OCI-LY1 (cell line): ENCODE results near the gene RGS9.
A peak's percentile ranks its signal among the peaks of the same experiment; 100 is the strongest.

Experiments used
- H2AFZ ChIP-seq: fragments of 200-600 bp; sonication (generic), shearing (Covaris generic); 2 replicates; pipeline ENCODE4 v1.6.0; 2014; ENCODE audit warnings: antibody characterized with exemption, mild to moderate bottlenecking, low read length
- H3F3A ChIP-seq: fragments of 200-600 bp; sonication (generic), shearing (Covaris generic); 2 replicates; pipeline ENCODE4 v1.6.0; 2014; ENCODE audit warnings: mild to moderate bottlenecking, antibody characterized with exemption, low read length, moderate library complexity; ENCODE audit not compliant: insufficient read depth
- H3K27ac ChIP-seq: fragments of 200-600 bp; sonication (generic); 2 replicates; pipeline ENCODE4 v1.5.1; 2014; ENCODE audit warnings: low read length, mixed run types, mild to moderate bottlenecking, low read depth; ENCODE audit not compliant: poor library complexity, severe bottlenecking
- H3K27me3 ChIP-seq: fragments of 200-600 bp; sonication (generic); 2 replicates; pipeline ENCODE4 v1.6.0; 2014; ENCODE audit warnings: antibody characterized with exemption, mild to moderate bottlenecking, low read length, moderate library complexity; ENCODE audit not compliant: insufficient read depth
- H3K36me3 ChIP-seq: fragments of 200-600 bp; sonication (generic); 2 replicates; pipeline ENCODE4 v1.6.1; 2014; ENCODE audit warnings: mild to moderate bottlenecking, antibody characterized with exemption, low read length, moderate library complexity, mixed read lengths; ENCODE audit not compliant: insufficient read depth
- H3K4me1 ChIP-seq: fragments of 200-600 bp; sonication (generic); 2 replicates; pipeline ENCODE4 v1.5.1; 2014; ENCODE audit warnings: mild to moderate bottlenecking, low read length, moderate library complexity; ENCODE audit not compliant: insufficient read depth, severe bottlenecking
- H3K4me2 ChIP-seq: fragments of 200-600 bp; sonication (generic), shearing (Covaris generic); 2 replicates; pipeline ENCODE4 v1.6.1; 2014; ENCODE audit warnings: low read length
- H3K4me3 ChIP-seq: fragments of 200-600 bp; sonication (generic); 2 replicates; pipeline ENCODE4 v1.5.1; 2014; ENCODE audit warnings: low read length, low read depth, mild to moderate bottlenecking, mixed read lengths; ENCODE audit not compliant: poor library complexity, severe bottlenecking
- H3K79me2 ChIP-seq: fragments of 200-600 bp; shearing (Covaris generic); 2 replicates; pipeline ENCODE4 v1.6.1; 2016; ENCODE audit warnings: mixed run types, low read length, mixed read lengths; ENCODE audit not compliant: insufficient read depth
- H3K9ac ChIP-seq: fragments of 200-600 bp; sonication (generic), shearing (Covaris generic); 2 replicates; pipeline ENCODE4 v1.6.1; 2014; ENCODE audit warnings: mild to moderate bottlenecking, low read length, mixed read lengths
- H3K9me2 ChIP-seq: fragments of 200-600 bp; sonication (generic), shearing (Covaris generic); 2 replicates; pipeline ENCODE4 v1.6.1; 2014; ENCODE audit warnings: low read depth, mild to moderate bottlenecking, low read length, mixed read lengths
- H3K9me3 ChIP-seq: fragments of 200-600 bp; shearing (Covaris generic); 2 replicates; pipeline ENCODE4 v1.6.1; 2014; ENCODE audit warnings: low read length, mixed read lengths
- H4K20me1 ChIP-seq: fragments of 200-600 bp; sonication (generic), shearing (Covaris generic); 2 replicates; pipeline ENCODE4 v1.6.0; 2016; ENCODE audit warnings: mild to moderate bottlenecking, low read length; ENCODE audit not compliant: insufficient read depth
- EZH2 ChIP-seq: fragments of 200-600 bp; sonication (generic), shearing (Covaris generic); IDR thresholded peaks from 2 replicates; pipeline ENCODE4 v1.8.0; 2017; ENCODE audit warnings: borderline replicate concordance, mixed run types, mild to moderate bottlenecking, antibody characterized with exemption, low read length, moderate library complexity, mixed read lengths
- TF ChIP-seq, protein P1 (sequence below): fragments of 200-600 bp; sonication (generic), shearing (Covaris generic); IDR thresholded peaks from 2 replicates; pipeline ENCODE4 v1.5.1; 2017; ENCODE audit warnings: mild to moderate bottlenecking, antibody characterized with exemption, low read length, moderate library complexity, mixed read lengths

Gene RGS9

DNA sequence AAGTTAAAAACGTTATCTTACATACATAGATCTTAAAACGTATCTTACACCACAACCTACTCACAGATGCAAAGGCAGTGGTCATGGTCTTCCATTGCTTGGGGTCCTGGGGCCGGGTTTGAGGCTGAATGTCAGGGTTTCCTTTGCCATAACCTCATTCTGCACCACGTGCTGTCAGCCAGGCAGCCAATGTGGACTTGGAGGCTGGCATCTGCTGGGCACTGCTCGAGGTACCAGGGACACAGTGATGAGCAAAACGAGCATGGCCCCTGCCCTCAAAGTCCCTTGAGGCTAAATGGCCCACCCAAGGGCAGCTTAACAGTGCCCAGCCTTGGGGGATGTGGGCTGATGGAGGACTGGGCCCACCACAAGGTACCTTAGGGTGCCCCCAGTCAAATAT, 35.8 kb upstream of the RGS9 start:
- Histone ChIP-seq H4K20me1 (no peaks in the 10 kb centered on the region), H3K4me3 (peak overlapping the region; percentile 68), H3K36me3 (no peaks in the 10 kb centered on the region), H3K9me2 (no peaks in the 10 kb centered on the region), H2AFZ (no peak overlapping the region), H3F3A (no peaks in the 10 kb centered on the region), H3K79me2 (no peaks in the 10 kb centered on the region), H3K4me2 (peak overlapping the region; percentile 87), H3K9me3 (no peaks in the 10 kb centered on the region), H3K4me1 (peaks cover 16% of the 10 kb centered on the region), H3K27me3 (no peaks in the 10 kb centered on the region), H3K27ac (no peak overlapping the region), H3K9ac (peak overlapping the region; percentile 70; the same call in 1 of the 2 replicates)
- TF ChIP-seq, protein P1, sequence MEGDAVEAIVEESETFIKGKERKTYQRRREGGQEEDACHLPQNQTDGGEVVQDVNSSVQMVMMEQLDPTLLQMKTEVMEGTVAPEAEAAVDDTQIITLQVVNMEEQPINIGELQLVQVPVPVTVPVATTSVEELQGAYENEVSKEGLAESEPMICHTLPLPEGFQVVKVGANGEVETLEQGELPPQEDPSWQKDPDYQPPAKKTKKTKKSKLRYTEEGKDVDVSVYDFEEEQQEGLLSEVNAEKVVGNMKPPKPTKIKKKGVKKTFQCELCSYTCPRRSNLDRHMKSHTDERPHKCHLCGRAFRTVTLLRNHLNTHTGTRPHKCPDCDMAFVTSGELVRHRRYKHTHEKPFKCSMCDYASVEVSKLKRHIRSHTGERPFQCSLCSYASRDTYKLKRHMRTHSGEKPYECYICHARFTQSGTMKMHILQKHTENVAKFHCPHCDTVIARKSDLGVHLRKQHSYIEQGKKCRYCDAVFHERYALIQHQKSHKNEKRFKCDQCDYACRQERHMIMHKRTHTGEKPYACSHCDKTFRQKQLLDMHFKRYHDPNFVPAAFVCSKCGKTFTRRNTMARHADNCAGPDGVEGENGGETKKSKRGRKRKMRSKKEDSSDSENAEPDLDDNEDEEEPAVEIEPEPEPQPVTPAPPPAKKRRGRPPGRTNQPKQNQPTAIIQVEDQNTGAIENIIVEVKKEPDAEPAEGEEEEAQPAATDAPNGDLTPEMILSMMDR: no peak
- TF ChIP-seq EZH2: no peak

DNA sequence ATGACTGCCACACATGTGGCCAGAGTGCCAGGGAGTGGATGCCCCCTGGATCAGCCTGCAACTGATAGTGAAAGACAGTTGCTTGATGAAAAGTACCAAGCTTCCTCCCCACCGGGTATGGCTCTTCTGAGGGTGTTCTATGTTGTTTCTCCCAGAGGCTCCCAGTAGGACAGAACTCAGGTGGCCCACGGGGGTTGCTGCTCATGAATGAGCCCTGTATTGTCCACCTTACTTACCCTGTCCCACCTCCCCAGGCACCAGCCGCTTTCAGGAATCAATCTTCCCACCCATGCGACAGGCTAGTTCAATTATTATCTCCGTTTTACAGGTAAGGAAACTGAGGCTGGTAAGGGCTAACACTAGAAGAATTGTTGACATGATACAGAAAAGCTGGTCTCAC, 34.9 kb upstream of the RGS9 start:
- Histone ChIP-seq H3K79me2 (no peaks in the 10 kb centered on the region), H2AFZ (no peak overlapping the region), H3K27ac (no peak overlapping the region), H3K9me2 (no peaks in the 10 kb centered on the region), H3F3A (no peaks in the 10 kb centered on the region), H3K4me3 (no peak overlapping the region), H3K9ac (no peak overlapping the region), H3K27me3 (no peaks in the 10 kb centered on the region), H4K20me1 (no peaks in the 10 kb centered on the region), H3K4me2 (no peak overlapping the region), H3K36me3 (no peaks in the 10 kb centered on the region), H3K4me1 (peaks cover 16% of the 10 kb centered on the region), H3K9me3 (no peaks in the 10 kb centered on the region)
- TF ChIP-seq, protein P1: no peak
- no peak for TF ChIP-seq EZH2

DNA sequence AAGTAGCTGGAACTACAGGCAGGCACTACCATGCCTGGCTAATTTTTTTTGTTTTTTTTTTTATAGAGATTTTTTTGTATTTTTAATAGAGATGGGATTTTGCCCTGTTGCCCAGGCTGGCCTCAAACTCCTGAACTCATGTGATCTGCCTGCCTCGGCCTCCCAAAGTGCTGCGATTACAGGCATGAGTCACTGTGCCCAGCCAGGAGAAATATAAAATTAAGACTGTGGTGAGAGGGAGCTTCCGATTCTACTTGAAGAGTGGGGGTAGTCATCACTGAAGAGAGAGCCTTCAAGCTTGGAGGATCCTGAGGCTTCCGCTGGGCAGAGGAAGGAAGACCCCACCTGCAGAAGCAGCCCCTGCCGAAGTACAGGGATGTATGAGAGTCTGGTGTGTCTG, 34.4 kb upstream of the RGS9 start:
- no peak overlapping the region for H2AFZ ChIP-seq
- H3K9me2 ChIP-seq: no peaks in the 10 kb centered on the region
- H3K9me3 ChIP-seq: no peaks in the 10 kb centered on the region
- no peaks in the 10 kb centered on the region for H3K79me2 ChIP-seq
- H3K9ac ChIP-seq: no peak overlapping the region
- H3K4me2 ChIP-seq: no peak overlapping the region
- H4K20me1 ChIP-seq: no peaks in the 10 kb centered on the region
- peaks cover 16% of the 10 kb centered on the region for H3K4me1 ChIP-seq
- TF ChIP-seq, protein P1: no peak
- no peak for TF ChIP-seq EZH2
- no peaks in the 10 kb centered on the region for H3K36me3 ChIP-seq
- H3K27me3 ChIP-seq: no peaks in the 10 kb centered on the region
- no peaks in the 10 kb centered on the region for H3F3A ChIP-seq
- no peak overlapping the region for H3K4me3 ChIP-seq
- no peak overlapping the region for H3K27ac ChIP-seq
